SW 1271 (cell line): Measurements from ENCODE around the gene TGFBR2.

Source experiments
- DNase-seq, 2 experiments: peaks; one replicate each; lab custom pipeline; 2025; lab: John Stamatoyannopoulos, UW

The TGFBR2 gene

DNA sequence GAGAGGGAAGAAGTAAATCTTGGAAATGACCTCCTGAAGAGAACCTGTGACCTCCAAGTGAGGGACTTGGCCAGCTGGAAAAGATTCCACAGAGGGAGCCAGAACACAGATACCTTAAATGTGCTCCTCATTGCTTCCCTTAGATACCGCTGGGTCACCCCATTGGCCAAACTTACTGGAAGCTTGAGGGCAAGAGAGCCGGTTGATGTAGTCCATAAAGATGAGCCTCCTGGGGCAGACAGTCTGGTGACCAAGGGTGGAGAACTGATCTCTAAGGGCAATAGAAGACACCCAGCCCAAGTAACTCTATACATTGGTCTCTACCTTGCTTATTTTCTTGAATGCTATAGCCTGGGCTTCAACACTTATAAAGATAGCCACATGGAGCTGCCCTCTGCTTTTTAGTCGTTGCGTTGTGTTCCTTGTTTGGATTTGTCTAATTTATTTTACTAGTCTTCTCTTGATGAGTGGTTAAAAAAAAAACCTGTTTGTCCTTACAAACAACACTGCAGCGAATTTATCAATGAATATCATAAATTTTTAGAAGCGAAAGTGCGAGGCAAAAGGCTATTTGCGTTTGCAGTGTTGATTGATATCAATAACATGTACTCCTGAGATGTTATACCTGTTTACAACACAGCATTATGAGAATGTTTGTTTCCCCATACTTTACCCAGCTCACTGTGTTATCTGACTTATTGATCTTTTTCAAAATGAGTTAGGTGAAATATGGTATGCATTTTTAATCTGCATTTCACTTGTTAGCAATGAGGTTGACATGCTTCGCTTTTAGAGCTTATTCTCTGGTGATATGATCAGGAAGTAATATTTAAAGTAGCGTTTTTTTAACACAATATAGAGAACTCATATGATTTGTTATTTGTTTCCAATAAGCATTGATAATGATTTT is 31.2 kb downstream of the TGFBR2 start:
- no peak for DNase-seq

DNA sequence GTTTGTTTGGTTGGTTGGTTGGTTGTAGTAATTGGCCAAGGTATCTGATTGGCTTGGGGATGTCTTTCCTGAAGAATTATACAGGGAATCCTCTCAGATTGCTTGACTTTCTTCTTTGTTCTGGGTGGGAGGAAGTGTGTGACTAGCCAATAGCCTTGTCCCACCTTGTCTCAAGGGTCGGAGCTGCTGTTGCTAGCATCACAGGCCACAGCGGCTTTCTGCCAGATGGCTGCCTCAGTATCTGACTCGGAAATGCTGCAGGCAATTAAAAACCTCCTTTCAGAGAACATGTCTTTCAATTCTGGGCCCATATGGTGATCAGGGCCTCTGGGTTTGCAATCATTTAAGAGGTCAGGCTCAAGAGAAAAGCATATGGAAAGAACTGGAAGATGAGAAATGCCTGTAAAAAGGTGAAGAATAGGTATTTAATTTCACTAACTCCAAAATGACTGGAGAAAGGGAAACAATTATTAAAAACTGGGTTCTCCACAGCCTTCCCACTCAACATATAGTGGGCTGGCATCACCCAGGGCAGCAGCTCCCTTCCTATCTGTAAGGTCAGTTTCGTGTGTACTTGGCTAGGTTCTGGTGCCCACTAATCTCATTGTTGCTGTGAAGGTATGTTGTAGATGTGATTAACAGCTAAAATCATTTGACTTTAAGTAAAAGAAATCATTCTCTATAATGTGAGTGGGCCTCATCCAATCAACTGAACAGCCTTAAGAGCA is 32.4 kb downstream of the TGFBR2 start:
- DNase-seq, result no peak

DNA sequence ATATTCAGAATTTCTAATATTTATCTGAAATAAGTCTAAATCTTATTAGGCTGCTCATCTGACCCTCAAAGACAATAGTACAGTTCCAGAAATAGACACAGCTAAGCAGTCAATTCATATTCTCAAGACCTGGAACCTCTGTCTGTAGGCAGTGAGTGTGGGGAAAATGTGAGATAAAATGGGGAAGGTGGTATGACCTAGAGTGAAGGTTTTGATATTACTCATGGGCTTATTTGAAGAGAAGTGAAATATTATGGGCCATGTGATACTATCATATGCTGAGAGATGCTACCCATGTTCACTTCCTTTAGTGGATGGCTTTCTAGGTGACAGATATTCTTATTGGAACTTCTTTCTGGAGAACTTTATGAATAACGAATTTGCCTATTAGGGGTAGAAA is 33.5 kb downstream of the TGFBR2 start:
- DNase-seq, result no peak

DNA sequence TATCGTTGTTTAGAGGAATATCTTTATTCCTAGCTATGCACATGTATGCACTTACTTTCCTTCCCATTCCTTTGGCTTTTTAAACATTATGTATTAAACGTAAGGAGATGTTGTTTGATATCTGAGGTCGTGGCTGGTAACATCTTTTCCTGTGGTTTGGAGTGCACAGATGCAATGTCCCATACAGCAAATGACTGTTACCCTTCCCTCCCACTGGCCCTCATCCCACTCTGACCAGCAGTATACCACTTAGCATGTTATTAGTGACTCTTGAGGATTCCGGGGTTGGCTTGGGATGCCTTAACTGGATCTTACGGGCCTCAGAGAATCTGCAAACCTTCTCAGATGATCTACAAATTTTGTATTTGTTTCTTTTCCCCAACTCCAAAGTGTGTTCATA is 34.5 kb downstream of the TGFBR2 start:
- no peak for DNase-seq

DNA sequence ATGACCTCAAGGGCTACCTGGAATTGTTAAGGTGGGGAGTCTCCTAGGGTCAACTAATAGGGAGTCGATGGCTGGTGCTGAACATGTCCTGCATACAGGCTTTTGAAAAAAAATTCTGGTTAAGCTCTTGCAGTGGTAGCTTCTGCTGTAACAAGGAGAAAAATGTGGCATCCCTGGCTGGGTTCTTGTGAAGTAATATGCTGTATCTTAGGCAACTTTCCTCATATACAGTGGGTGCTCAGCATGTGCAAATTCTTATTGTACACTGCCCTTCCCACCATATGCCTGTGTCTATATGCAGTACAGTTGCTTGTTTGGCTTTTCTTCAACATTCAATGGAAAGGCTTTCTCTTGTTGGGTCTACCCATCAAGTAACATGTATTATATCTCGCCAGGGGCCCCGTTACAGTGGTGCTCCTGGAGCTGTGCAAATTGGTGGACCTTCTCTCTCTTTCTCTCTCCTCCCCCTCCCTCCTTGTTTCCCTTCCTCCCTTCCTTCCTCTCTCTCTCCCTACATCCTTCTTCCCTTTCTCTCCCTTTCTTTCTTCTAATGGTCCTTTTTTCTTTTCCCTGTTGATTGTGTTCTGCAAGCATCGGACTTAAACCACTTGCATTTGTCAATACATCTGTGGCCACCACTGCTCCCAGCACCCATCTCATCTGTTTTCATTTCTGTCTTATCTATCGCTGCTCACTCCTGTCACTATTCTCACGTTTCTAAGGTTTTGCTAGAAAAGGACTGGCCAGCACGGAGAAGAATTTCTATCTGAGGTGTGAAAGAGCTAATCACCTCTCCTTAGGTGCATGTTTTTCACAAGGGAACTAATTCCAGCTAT is 35.2 kb downstream of the TGFBR2 start:
- no peak for DNase-seq

DNA sequence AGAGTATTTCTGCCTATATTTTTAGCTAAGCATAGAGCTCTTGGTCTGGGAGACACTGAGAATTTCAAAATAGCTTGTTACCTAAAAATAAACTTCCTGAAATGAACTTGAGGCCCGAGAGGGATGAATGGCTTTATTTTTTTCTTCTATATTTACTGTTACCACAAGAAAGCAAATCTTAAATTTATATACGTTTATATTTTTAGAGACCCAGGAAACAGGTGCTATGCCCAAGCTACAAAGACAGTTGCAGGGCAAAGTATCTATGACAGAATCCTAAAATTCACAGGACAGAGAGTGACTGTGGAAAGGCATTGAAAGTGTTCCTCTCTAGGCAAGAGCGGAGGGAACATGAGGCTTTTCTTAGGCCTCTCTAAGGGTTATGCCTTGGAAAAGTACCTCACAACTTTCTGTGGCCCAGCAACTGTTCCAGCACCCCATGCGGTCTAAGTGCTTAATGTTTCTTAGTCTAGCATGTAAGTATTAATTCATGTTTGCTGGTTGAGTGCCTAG is 36.5 kb downstream of the TGFBR2 start:
- DNase-seq, result no peak

DNA sequence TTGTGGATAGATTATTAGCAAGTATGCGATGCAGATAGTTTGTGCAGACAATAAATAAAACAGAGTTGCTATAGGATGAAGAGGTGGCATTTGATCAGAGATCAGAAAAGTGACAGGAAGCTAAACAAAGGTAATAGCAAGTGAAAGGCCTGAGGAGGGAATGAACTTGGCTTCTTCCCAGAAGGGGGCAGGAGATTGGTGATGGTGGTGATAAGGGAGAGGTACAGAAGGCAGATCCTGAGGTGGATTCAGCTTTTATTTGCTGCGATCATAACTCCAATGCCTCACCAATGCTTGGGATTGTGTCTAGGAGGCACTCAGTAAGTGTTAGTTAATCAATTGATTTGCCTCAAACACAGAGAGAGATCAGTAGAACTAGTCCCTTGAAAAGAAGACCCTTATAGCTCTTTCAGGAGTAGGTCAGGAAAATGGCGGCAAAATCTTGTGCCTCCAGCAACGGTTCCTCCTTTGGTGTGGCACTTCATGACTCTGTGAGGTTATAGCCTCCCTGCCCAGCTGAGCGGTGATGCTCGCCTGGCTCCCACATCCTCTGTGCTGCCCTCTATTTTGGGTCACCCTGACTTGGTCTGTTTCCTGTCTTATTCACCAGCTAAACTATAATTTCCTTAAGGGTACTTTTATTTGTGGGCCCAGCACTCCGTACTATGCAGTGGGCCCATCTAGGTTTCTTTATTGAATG is 37.5 kb downstream of the TGFBR2 start:
- DNase-seq, result no peak

DNA sequence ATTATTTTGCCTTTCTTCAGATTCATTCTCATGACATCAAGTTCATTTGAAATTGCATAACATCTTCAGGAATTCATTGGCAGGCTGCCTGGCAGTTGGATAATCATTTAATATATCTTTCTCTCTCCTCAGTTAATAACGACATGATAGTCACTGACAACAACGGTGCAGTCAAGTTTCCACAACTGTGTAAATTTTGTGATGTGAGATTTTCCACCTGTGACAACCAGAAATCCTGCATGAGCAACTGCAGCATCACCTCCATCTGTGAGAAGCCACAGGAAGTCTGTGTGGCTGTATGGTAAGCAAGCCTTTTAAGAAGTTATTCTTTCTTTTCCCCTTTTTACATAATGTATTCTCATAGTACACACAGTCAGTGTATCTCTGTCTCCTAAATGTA is 38.2 kb downstream of the TGFBR2 start:
- DNase-seq, result no peak

DNA sequence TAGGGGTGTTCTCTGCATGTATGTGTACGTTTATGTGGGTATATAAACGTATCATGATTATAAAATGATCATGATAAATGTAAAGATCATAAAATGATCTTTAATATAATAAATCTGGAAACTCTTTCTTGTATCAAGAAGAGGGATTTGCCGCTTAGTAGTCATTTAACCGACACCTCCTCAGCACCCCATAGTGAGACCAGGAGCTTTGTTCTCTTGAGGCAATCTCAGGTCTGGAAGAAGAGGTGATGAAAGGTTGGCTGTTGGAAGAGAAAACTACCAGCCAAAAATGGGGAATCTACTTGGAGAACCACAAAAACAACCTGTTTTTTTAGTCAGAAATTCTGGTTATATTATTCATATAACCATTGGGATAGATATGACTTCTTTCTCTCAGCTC is 38.7 kb downstream of the TGFBR2 start:
- DNase-seq, result no peak

DNA sequence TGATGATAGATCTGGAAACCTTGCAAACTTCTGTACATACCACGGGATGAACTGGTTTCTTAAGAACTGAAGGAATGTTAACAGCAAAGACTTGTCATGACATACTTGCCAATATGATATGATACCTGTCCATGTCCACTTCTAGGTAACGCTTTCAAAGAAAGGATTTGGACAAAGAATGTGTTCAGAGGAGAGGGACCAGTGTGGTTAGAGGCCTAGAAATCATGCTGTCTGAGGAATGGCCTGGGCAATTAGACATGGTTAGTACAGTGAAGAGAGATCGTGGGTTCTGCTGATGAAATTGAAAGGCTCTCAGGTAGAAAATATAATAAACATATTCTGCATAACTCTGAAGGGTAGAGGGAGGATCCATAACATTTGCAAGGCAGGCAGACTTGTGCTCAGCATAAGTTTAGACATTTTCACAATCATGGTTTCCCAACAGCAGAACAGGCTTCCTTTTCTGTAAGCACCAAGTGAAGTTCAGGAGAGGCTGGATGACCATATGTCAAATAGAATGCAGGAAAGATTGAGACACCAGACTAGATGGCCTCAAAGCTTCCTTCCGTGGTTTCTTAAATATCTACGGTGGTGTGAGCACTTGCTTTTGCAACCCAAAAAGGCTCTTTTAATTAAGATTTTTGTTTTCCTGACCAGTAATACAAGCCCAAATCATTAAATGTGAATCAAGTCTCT is 39.9 kb downstream of the TGFBR2 start:
- DNase-seq, result no peak

DNA sequence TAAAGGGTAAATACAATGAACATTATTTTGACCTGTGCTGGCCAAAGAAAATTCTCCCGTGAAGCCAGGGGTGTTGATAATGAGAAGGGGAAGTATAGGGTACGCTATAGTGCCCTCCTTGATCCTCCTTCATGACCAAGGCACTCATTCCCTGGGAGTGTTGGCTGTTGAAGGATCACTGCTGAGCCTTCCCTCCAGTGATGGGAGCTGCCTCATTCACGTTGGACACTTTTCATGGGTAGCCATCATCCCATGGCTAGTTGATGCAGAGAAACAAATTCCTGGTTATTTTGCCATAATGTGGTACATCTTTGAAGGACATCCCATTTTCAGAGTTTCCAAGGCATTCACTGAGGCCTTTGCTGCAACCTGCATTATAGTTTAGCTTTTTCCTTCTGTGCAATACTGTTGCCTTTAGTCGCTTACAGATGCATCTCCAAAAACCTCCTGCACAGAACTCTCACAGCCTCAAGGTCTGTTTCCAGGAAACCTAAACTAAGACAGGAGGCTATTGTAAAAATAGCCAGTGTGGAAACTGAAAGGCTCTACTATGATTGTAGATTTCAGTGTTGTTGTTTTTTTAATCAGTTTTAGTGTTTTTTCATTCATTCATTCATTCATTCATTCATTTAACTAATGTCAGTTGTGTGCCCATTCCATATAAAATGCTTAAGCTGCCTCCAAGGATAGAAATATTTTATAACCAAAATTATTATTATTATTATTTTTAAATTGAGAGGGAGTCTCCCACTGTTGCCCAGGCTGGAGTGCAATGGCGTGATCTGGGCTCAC is 40.8 kb downstream of the TGFBR2 start:
- no peak for DNase-seq

DNA sequence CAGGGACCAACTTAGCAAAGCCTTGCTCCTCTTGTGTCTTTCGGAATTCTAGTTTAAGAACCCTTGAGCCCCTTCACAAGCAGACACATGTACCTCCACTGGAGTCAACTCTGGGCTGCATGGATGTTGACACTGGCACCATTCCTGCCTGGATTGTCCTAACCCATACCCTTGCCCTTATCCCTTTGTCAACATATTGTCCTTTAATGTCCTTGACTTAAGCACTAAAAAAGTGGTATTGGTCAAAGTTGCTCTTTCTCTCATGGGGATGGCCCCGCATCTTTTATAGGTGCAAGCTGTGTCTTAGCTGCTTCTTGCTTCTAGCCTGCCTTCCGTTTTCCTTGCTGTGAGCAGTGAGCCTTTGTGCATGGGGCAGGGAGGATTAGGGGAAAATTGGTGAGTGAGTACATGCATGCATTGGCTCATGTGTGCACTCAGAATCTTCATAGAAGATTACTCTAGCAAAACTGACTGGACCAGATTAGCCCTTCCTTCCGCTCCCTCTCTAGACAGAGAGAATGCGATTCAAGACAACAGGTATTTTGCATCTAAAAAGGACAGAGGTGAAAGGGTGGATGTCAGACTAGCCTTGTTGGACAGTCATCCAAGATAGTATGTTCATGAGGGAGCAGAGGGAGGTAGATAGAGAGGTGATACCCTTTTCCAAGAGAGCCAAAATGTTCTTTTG is 42.4 kb downstream of the TGFBR2 start:
- DNase-seq, result no peak

DNA sequence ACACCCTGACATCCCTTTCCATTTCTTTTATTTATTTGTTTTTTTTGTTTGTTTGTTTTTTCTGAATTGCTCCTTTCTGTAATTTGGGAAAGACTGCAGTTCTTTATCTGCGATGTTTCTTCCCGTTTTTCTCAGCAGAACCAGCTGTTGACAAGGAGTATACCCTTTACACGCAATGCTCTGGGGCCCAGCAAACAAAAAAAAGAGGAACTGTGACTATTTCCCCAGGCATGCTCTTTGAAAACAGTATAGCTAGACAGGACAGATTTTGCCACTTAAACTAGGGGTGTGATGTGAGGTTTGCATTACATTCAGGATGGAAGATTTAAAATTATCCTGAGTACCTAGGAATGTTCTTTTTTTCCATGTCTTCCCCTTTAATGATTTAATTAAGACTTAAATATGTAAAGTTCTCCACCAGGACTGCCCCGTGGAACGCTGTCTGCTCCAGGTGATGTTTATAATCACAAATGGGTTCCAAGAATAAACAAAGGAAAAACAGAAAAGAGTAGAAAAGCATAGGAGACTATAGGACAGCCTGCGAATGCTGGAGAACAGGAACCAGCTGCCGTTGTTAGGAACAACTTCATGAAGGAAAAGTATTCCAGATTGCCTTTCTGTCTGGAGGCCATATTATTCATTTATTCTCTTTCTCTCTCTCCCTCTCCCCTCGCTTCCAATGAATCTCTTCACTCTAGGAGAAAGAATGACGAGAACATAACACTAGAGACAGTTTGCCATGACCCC is 43.3 kb downstream of the TGFBR2 start:
- DNase-seq, result no peak

DNA sequence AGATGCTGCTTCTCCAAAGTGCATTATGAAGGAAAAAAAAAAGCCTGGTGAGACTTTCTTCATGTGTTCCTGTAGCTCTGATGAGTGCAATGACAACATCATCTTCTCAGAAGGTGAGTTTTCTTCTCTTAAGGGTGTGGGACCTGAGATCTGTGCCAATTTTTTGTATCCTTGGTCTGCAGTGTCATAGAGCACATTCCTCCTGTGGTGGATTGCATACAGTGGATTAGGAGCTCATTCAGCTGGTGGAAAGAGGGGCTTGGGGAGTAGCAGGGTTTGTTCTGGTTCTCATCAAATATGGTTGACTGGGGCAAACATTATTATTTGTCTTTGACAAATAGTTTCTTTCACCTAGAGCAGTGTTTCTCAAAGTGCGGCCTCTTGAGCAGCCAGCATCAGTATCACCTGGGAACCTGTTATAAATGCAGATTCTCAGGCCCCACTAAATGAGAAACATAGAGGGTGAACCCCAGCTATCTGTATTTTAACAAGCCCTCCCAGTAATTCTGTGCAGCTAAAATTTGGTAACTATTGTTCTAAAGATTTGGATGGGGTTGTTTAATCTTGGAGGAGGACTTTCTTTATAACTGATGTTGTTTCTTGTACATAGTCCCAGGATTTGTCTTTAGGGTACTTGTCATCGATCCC is 44.1 kb downstream of the TGFBR2 start:
- no peak for DNase-seq

DNA sequence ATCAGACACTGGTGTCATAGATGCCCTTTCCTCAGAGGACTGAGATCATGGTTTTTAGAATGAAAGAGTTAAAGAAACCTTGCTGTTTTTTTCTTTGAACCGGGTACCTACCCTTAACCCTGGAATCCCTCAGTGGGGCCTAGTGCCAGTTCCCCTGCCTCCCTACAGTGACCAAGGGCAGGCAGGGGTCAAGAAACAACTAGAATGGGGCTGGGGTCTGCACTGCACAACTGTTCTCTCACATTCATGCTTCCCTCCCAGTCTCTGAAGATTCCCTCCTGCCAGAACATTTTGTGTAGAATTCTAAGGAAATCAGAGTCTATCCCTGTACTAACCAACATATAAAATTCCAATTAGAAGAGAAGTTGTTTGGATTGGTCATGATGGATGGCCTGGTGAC is 47.9 kb downstream of the TGFBR2 start:
- DNase-seq, result no peak

DNA sequence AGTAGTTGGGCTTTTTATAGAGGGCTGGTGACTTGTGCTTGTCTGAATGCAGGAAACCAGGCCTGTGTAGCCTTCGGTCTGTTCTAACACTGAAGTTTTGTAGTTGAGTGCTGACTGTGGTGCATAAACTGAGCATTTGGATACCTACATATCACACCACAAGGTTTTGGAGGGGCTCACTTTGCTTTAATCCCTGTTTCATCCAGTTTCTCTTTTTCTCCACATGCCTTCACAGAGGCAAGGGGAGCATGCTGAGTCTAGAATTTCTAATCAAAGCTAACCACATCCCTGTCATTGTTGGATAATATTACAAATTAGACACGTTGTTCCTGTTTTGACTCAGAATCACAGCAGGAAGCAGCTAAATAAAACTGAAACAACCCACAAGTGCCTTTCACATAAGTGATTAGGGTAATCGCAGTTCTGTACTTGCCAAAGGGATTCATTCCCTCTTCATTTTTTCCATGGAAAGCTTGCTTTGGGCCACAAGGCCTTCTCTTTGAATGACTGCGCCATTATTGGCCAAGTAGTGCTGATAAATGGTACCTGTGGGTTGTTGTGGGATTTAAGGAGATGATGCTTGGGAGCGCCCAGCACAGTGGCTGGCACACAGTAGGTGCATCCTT is 48.9 kb downstream of the TGFBR2 start:
- peak in 1 of 2 experiments; percentile 42 for DNase-seq

DNA sequence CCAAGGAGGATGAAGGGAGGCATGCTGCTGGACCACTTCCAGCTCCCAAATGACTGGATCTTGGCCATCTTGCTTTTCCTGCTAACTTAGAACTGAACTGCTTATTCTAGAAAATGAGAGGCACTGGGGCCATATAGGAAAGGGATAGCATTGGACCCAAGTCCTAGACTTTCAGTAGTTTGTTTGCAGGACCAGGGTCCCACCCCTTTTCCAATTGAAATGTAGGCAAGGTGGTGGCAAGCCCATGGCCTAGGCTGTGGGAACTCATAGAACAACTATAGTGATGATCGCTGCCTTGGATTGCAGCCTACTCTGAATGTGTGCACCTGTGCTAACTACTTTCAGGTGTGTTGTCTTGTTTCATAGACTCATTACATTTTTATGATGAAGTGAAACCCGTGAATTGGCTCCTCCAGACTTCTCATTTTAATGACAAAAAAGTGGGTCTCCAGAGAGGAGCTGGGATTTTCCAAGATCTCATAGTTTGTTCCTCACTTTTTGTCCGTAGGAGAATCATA is 50.3 kb downstream of the TGFBR2 start:
- DNase-seq, result no peak

DNA sequence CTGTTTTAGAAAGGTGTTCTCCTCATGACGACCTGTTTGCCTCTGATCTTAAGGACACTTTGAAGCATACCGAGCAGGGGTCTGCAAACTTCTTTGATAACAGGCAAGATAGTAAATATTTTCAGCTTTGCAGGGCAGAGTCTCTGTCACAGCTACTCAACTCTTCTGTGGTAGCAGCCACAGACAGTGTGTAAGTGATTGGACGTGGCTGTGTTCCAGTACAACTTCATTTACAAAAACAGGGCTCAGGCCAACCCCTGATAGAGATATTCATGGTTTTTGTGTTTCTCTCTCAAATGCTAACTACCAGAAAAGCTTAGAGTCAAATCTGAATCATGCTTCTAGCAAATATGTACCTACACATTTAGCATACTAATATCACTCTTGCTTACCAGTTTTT is 51.5 kb downstream of the TGFBR2 start:
- DNase-seq, result no peak
